ENCODE data around the gene SPTBN1. TPM values are rescaled to one million over a fixed set of nuclear protein-coding genes. Genes with fewer than 3 reads are reported as not detected.

The SPTBN1 gene
- total RNA-seq, 1 experiment from 2014 or later = 204 TPM

- TF ChIP-seq ZNF512 (CRISPR knock-in tag; IDR thresholded peaks at IDR 0.05; ENCODE audit: borderline replicate concordance) (no peak), ZNF232 (CRISPR knock-in tag; IDR thresholded peaks at IDR 0.05) (no peak)
These were observed 44.2 kb upstream of the SPTBN1 start (continued) for GRCh38 chr2:54411801-54412354.

- ATAC-seq (peak; percentile 59), DNase-seq (ENCODE audit: low spot score) (no peak)
- POLR2A ChIA-PET = no interaction called here
- Mint-ChIP-seq H3K4me1 (peaks cover 20% of the 10 kb centered on the region), H3K27ac (no peak overlapping the region), H3K9me3 (no peaks in the 10 kb centered on the region), H3K36me3 (no peaks in the 10 kb centered on the region), H3K4me3 (no peak overlapping the region), H3K27me3 (ENCODE audit: low read depth) (no peaks in the 10 kb centered on the region)
- CTCF ChIA-PET = no interaction called here
- TF ChIP-seq GABPB1 (CRISPR knock-in tag; IDR thresholded peaks at IDR 0.05) (0 out of 2 replicates have a peak, but pooled peaks have one; percentile 14), JUN (CRISPR knock-in tag; IDR thresholded peaks at IDR 0.05) (no peak), ZNF396 (CRISPR knock-in tag; IDR thresholded peaks at IDR 0.05; ENCODE audit: borderline replicate concordance) (no peak), ZNF512 (CRISPR knock-in tag; IDR thresholded peaks at IDR 0.05; ENCODE audit: borderline replicate concordance) (no peak), ZNF138 (CRISPR knock-in tag; conservative IDR thresholded peaks at IDR 0.05) (no peak), PREB (CRISPR knock-in tag; IDR thresholded peaks at IDR 0.05; ENCODE audit: borderline replicate concordance) (no peak)
- TF ChIP-seq, protein P1, sequence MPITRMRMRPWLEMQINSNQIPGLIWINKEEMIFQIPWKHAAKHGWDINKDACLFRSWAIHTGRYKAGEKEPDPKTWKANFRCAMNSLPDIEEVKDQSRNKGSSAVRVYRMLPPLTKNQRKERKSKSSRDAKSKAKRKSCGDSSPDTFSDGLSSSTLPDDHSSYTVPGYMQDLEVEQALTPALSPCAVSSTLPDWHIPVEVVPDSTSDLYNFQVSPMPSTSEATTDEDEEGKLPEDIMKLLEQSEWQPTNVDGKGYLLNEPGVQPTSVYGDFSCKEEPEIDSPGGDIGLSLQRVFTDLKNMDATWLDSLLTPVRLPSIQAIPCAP (CRISPR knock-in tag; IDR thresholded peaks at IDR 0.05) = no peak
- TF ChIP-seq, protein P2, sequence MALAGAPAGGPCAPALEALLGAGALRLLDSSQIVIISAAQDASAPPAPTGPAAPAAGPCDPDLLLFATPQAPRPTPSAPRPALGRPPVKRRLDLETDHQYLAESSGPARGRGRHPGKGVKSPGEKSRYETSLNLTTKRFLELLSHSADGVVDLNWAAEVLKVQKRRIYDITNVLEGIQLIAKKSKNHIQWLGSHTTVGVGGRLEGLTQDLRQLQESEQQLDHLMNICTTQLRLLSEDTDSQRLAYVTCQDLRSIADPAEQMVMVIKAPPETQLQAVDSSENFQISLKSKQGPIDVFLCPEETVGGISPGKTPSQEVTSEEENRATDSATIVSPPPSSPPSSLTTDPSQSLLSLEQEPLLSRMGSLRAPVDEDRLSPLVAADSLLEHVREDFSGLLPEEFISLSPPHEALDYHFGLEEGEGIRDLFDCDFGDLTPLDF (CRISPR knock-in tag; IDR thresholded peaks at IDR 0.05) = no peak
These were observed 39.8 kb upstream of the SPTBN1 start for GRCh38 chr2:54416166-54416813.

DNA sequence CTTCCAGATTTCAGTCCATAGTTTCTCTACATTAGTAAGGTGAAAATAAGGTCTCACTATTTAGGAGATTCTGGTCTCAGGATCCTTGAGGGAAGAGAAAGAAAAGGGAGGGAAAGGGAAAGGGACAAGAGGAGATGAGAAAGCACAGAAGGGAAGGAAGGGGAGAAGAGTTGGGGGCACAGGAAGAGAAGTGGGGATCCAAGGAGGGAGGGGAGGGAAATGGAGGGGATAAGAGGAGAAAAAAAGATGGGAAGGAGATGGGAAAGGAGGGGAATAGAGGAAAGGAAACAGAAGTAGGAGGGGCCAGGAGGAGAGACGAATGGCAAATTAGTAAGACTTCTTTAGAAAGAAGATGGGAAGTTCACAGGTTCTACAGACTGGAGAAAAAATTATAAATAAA, 39.2 kb upstream of the SPTBN1 start:
- TF ChIP-seq KAT7 (CRISPR knock-in tag; IDR thresholded peaks at IDR 0.05; ENCODE audit: borderline replicate concordance) (no peak), IRF2 (CRISPR knock-in tag; IDR thresholded peaks at IDR 0.05; ENCODE audit: borderline replicate concordance, low read depth) (no peak), ZNF512 (CRISPR knock-in tag; IDR thresholded peaks at IDR 0.05; ENCODE audit: borderline replicate concordance) (0 out of 2 replicates have a peak, but pooled peaks have one; percentile 27)
- Mint-ChIP-seq H3K4me3 (no peak overlapping the region), H3K36me3 (no peaks in the 10 kb centered on the region), H3K27ac (no peak overlapping the region), H3K4me1 (peaks cover 21% of the 10 kb centered on the region), H3K27me3 (ENCODE audit: low read depth) (no peaks in the 10 kb centered on the region), H3K9me3 (peaks cover 5% of the 10 kb centered on the region)
- ChIA-PET CTCF (no interaction called here), POLR2A (no interaction called here)
- DNase-seq (ENCODE audit: low spot score) (no peak), ATAC-seq (no peak)

Data from WTC11 (cell line).